HG03571 (cell line): ENCODE data around the gene DAPL1.

Source experiments
- ATAC-seq: cut with Tn5 transposase; IDR thresholded peaks from one replicate; pipeline ENCODE4 v1.9.1; 2021; ENCODE audit not compliant: unreplicated experiment

DAPL1 gene, protein sequence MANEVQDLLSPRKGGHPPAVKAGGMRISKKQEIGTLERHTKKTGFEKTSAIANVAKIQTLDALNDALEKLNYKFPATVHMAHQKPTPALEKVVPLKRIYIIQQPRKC

DNA sequence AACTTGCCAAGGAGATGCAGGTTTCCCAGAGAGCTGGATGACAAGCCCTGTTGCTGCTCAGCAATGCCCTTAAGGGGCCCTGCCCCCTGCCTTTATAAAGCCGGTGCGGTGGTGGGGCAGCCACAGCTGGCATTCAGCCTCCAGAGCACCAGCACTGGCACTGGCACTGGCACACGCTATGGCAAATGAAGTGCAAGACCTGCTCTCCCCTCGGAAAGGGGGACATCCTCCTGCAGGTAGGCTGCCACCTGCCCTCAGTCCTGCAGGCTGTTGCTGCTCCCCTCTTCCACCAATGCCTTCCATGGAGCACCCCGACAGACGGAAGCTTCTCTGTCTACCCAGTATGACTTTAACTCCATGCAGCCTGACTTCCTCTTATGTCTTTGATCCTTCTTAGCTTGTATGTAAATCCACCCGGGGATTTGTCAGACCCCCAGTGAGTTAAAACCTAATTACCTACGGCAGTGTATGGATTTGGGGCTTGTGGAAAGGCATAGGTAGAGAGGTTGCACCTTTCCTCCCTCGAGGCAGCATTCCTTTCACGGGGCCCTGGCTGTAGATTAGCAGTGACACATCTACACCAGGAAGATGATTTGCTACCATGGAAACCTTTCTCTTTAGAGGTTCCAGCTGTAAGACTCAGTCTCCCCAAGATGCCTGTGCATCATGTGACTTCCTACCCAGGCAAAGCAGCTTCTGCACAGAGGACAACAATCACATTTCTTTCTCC lies at the start of gene DAPL1:
TSS of gene DAPL1 (plus strand) at position 123 of the 730 bp plus-strand sequence. CDS start at position 179, 56 bp downstream.
- ATAC-seq, result no peak

DNA sequence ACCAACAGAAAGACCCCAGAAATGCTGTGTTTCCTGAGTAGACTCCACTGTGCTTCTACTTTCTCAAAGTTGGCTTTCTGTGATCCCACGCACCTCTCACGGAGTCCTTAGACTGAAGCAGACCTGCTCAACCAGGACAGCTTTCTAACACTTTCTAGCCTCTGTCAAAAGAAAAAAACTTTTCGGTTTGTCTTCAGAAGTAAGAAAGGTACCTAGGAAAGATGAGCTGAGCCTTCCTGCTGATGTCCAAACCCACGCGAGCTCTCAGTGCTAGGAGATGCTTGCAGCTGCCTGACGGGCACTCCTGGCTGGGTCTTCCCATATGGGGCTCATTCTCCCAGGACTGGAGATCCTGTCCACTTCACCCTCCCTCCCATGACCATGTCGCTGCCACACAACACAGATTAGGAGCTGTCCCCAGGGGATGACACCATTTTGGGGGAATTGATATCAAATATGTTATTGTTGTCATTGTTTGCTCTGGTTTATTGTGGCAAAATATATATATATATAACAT lies 49.2 kb upstream of the DAPL1 start:
- ATAC-seq, result no peak

DNA sequence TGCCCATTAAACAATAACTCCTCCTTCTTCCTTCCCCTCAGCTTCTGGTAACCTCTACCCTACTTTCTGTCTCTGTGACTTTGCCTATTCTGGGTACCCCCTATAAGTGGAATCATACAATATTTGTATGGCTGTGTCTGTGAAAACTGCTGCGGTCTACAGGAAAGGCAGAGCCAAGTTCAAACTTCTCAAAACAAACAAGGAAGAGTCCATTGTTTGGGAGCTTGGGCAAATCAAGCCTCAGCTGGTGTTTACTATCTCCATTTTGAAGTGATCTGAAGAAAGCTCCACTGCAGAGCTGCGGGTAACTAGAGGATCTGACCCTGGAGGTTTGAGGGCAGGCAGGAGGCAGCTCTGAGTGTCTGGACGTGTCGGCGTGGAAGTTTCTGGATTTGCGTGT lies 48.6 kb upstream of the DAPL1 start:
- no peak for ATAC-seq

DNA sequence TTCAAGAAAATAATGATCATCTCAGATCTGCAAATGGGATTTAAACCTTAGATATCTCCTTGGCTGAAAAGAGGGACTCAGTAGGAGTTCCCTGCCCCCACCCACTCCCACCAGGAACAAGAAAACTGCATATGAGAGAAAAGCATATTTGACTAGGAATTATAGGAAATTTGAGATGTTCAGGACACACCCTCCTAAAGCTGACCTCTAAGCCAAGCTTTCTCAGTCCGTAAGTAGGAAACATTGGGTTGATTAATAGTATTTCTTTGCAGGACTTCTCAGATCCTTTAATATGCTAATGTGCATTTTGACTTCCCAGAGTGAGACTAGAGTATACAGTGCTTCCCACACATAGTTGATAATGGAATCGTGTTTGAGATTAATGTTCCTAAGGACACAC lies 47.8 kb upstream of the DAPL1 start:
- ATAC-seq, result no peak

DNA sequence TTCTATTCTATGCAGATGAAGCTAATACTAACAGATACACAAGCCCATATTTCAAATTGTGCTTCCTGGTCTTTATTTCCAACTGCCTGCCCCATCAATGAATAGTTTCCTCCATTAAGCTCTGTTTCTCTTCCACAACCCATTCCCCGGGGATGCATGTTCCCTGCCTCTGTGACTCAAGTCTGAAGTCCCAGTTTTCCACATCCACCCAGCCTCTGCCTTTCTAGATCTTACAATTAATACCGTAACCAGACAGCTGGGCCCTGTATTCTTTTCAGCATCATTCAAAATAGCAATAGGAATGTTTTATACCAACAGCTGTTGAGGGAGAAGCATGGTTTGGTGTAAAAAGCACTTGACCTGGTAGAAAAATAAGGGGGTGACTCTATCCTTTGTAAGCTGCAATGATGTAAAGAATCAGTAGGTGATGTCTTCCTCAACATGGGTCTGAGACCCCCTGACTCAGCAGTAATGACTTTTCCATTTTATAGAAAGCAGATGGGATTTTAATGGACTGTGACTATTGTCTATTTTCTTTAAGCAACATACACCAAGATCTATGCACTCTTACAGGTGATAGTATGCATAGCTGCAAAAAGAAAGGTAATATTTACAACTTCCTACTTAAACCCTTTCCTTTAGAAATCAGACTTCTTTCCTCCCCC lies 46.1 kb upstream of the DAPL1 start:
- no peak for ATAC-seq

DNA sequence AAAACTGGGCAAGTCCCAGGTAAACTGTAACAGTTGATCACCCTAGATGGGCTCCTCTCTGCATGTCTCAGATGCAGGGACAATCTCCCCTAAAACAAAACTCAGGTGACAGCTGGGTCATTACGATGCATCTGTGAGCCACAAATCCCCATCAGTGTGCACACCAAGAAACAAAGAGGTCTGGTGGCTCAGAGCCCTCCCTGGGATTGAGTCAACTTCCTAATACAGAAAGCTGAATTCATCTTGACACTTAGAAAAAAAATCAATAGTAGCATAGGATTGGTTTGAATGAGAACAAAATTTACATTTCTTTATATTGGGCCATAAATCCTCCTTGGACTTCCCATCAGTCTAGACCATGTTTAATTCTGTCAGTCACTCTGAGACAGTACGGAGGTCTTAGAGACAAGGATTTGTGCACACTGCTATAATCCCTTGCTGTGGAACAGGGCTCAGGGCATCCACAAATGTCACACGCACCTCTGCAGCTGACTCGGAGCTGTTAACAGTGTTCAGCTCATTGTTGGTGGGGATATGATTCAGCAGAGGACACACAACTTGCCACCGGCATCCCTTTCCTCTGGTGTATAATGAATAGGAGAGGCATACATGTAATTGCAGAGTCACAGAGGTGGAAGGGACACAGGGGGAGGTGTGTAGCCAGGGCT lies 44.5 kb upstream of the DAPL1 start:
- ATAC-seq, result no peak

DNA sequence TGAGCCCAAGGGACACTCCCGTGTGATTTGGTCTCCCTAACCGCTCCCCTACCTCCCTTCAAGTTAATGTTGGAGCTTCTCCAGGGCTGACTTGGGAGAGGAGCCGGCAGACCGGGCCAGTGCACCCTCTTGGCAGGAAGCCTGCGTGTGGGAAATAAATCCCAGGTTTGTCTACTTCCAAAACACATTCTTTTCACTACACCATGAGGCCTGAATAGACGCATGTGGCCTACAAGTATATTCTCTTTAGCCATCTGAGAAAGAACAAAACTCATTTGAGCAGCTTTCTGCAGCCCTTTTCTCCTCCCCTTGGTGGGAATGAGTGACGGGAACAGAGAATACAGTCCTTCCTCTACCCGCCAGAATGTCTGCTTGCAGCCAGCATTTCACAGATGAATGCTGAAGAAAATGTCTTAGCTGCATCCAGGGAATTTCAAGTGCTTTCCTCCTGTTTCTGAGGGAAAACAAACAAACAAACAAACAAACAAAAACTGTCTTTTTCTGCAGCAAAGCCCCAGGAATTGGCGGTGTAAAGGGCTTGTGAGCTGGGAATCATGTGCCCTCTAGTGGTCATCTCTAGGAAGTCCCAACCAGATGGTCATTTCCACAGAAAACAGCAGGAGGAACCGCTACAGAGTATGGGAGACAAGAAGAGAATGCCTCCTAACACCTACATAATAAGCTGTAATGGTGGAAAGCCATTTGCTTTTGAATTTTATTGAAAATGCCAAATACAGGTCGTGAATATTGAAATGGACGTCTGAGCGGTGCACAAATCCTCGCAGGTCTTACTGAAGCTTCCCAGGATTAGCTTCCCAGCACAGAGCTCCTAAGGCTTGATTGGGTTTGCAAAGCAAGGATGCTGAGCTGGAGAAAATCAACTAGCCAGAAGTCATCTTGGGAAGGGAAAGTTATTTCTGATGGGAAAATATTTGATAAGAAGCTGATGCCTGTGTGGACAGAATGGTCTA lies 41.2 kb upstream of the DAPL1 start:
- ATAC-seq, result peak; percentile 80

DNA sequence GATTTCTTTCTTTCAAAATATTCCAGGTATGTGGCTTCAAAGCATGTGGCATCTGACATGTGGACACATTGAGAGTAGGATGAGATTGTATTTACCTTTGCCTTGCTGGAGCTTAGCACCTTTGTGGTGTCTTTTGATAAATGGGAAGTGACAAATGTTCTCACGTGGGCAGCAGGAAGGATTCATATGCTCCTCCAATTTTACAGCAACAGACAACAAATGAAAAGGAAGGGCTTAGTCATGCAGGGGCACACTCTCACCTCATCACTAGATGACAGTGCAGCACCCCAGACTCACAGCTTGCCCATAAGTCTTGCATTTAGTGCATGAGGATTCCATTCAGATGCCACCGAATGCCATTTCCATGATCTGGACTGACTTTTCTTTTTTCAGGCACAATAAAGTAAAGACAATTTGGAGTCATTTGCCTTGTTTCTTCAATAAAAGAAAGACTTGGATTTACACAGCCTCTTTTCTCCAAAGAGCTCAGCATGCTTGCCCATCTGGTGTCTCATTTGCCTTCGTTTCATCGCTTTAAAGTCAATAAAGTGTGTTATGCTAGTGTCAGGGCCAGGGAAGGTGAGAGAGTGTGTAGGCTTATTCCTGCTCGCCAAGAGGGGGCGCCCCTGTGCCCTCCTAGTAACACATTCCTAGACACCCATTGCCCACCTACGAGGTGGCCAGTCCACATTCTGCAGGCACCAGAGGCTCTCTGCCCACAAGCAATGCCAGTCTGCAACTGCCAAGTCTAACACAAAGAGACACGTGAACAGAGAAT lies 39.6 kb upstream of the DAPL1 start:
- no peak for ATAC-seq

DNA sequence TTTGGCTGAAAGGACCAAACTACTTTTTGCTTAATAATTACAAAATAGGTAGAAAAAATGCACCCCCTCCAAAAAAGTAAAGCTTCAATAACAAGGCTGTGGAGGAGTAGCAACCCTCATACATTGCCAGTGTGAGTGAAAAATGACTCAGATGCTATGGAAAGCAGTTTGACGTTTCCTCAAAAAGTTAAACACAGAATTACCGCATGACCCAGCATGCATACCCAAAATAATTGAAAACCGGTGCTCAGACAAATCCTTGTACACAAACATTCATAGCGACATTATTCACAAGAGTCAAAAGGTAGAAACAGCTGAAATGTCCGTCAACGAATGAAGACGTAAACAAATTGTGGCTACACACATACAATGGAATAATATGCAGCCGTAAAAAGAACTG lies 38.8 kb upstream of the DAPL1 start:
- no peak for ATAC-seq

DNA sequence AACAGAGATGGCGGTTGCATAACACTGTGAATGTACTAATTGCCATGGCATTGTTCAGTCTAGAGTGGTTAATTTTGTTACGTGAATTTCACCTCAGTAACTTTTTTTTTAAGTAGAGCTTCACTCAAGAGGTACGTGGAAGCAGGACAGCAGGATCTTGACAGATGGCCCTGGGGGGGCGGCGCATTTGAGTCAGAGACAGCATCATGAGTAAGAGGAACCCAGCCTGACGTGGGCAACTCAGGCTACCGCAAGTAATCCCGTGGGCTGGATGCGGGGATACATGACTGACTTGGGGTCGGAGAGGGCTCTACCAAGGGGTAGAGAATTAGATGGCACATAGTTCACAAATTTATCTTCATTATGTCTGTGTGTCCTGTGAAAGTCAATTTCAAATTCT lies 38.1 kb upstream of the DAPL1 start:
- ATAC-seq, result no peak

DNA sequence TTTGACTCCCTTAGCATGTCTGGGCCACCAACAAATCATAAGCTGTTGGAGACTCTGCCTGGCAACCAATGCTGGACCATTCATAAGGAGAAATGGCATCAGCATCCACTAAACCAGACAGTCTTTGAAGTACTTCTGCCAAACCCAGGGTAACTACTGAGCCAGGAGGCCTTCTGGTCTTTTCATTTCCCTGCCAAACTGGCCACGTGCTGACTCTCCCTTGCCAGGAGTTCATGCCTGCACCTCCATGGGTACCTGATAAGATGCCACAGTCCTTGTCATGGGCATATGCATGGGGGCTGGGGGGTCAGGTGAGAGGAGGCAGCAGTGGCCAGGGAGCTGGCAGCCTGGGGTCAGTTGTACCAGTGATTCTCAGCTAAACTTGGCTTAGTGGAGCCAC lies 34.2 kb upstream of the DAPL1 start:
- no peak for ATAC-seq

DNA sequence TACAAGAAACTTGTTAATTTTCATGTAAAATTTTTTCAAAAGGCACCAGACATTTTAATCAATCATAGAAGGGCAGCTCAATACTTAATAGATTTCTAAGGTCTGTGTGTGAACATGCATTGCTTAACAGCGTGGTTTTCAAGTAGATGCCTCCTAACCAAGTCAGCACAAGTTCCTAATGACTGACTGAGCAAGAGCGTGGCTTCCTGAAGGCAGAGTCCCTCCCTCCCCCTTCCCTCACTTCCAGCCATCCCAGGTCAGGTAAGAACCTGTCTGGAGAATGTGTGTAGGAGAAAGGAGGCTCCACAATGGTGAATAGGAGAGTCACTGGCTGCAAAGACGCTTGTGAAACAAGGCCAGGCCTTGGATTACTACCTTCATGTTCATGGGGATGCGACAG lies 33.5 kb upstream of the DAPL1 start:
- no peak for ATAC-seq

DNA sequence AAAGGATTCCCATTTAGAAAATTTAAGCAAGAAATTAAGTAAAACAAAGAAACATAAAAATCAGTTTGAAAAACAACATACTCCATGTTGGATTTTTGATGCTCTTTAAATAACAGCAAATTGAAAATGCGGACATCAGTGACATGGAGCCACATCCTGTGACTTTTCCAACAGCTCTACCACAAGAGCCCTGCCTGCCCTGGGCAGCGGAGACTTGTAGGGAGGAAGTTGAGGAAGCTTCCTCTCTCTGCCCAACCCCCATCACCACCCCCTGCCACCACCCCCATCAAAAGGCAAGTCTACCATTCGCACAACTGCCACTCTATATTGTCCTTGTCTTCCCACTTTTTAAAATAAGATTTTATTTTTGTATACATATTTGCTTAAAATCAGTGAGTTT lies 32.8 kb upstream of the DAPL1 start:
- ATAC-seq, result no peak

DNA sequence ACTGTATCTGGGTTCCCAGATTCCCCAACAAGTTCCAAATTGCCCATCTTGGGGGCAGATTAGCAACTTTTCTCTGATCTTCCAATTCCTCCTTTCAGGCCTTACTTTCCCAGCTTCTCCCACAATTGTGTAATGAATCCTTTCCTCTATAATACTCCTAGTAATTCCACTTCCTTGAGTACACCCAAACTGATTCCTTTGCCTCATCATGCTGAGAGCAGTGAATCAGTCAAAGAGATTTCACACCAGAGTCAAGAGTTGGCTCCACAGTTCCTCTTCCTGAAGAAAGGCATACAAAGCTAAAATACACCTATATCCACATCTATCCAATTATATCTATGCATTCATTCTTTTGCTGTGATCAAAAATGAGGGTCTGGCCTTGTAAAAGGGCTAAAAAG lies 28.6 kb upstream of the DAPL1 start:
- no peak for ATAC-seq

DNA sequence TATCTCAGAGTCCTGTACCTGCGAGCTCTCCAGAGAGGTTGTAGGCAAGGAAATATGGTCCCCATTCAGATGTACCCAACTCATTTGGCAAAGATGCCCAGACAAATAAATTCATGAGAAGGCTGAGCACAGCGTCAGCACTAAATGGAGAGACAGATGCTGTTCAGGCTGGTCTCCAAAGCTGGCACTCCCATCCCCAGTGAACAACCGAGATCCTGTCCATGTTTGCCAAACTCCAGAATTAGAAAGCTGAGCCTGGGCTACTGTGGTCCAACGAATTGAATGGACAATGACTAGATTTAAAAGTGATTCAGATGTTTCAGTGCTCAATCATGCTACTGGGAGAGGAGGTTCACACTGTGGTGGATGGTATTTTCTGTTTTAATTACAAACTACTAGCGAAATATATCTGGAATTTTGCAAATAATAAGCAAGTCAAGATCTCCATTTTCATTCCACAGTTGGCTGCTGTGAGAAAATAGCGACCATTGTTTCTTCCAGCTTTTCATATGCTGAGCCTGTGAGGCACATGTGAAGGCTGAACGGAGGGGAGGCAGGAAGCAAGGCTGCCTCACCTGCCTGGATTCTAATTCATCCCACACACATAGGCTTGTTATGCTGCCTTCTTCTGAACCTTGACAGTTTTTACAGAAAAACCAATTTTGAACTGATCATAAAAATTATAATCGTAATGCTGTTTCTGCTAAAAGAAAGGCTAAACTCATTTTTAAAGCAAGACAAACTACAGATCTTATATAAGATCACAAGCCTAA lies 22.6 kb upstream of the DAPL1 start:
- no peak for ATAC-seq

DNA sequence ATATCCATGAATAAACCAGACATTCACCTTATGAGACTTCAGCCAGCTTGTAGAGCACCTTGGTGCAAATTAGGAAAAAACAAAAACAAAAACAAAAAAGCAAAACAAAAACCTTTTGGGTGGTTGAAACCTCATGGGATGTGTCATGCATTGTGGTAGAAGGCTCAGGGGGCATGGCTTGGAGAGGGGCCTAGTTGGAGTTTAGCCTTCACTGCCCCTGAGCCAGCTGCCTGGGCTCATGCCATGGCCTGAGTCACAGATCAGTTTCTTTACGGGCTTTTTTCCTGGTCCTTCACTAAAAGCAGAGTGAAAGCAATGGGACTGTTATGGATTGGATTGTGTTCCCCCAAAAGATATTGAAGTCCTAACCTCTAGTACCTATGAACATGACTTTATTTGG lies 22.0 kb upstream of the DAPL1 start:
- no peak for ATAC-seq

DNA sequence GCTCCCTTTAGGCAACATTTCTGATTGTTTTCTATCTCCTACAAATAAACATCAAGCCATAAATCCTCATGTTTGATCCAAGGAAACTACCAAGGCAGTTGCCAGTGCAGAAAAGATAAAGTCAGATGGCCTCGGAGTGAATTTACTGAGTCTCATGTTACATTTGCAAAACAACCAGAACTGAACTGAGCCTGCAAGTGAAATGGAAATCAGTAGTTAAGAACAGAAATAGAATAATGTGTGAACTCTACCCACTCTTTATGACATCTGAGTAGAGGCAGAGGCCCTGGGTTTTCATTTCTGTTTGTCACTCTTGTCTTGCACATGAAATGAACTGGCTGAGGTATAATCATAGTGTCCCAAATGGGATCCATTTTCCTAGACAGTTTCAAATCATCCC lies 20.4 kb upstream of the DAPL1 start:
- no peak for ATAC-seq

DNA sequence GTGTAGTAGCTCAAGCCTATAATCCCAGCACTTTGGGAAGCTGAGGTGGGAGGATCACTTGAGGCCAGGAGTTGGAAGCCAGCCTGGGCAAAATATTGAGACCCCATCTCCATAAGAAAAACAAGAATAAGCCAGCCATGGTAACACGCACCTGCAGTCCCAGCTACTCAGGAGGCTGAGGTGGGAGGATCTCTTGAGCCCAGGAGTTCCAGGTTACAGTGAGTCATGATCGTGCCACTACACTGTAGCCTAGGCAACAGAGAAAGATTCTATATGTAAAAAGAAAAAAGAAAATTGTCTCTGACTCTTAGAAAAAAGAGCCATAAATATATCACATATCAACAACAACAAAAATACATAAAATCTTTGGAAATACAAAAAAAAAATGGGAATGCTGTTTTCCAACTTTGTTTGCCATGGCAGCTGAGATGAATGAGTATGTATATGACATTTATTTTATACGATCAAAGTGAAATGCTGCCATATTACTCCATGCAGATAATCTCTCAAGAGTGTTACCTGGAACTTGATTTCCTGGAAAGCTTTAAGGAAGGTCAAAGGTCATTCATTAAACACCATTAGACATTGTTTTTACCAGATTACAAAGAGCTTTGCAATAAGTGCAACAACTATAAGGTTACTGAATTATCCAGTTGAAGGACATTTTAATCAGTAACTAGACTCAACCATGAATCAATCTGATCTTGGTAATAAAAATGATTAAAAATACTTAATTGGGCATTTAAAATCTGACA lies 19.7 kb upstream of the DAPL1 start:
- ATAC-seq, result no peak
